PC-3 (cell line): ENCODE data around the gene EVA1A.

Experiments
- CTCF ChIP-seq: fragments of 300-600 bp; sonication (generic); conservative IDR thresholded peaks from 2 replicates; pipeline ENCODE4 v1.5.1; 2017; ENCODE audit warnings: antibody characterized with exemption, low read depth, mild to moderate bottlenecking, low read length
- EZH2 ChIP-seq: fragments of 300-600 bp; sonication (generic); IDR thresholded peaks from one replicate; pipeline ENCODE4 v1.6.1; 2017; ENCODE audit warnings: antibody characterized with exemption, mild to moderate bottlenecking, low read length; ENCODE audit not compliant: unreplicated experiment

- TF ChIP-seq CTCF (no peak), EZH2 (no peak)
Observed at GRCh38 chr2:75560768-75561565, at the start of gene EVA1A.
